K562 (cell line): ENCODE measurements around the gene PFKL. TPM values are rescaled to one million over a fixed set of nuclear protein-coding genes. Genes with fewer than 3 reads are reported as not detected.

Experiments used
- AFF4 ChIP-seq: sonication (generic); formaldehyde crosslinking; IDR thresholded peaks from 2 replicates; pipeline ENCODE4 v1.8.0; 2023; ENCODE audit warnings: mild to moderate bottlenecking, missing genetic modification reagents
- ELF4 ChIP-seq: fragments of 450-650 bp; formaldehyde crosslinking; IDR thresholded peaks from 2 replicates; pipeline ENCODE4 v1.4.0; 2022; ENCODE audit warnings: missing genetic modification characterization
- ETS2 ChIP-seq: IDR thresholded peaks from 2 replicates; pipeline ENCODE4 v1.6.1; 2016; ENCODE audit warnings: borderline replicate concordance, missing genetic modification characterization, mild to moderate bottlenecking, moderate library complexity, missing compliant biosample characterization; ENCODE audit not compliant: poor library complexity, severe bottlenecking
- ETV1 ChIP-seq: fragments of 450-650 bp; conservative IDR thresholded peaks from 2 replicates; pipeline ENCODE4 v1.6.1; 2016; ENCODE audit warnings: missing genetic modification characterization, control low read depth, low read depth, missing compliant biosample characterization
- GTF2B ChIP-seq: IDR thresholded peaks from 2 replicates; pipeline ENCODE4 v1.6.1; 2011; ENCODE audit not compliant: insufficient read length; ENCODE audit errors: extremely low read depth
- HOXB6 ChIP-seq: fragments of 250-450 bp; sonication (Bioruptor Pico); IDR thresholded peaks from 2 replicates; pipeline ENCODE4 v1.5.1; 2022; ENCODE audit warnings: mild to moderate bottlenecking, borderline replicate concordance
- KDM1A ChIP-seq, 2 experiments: fragments of 450-650 bp; IDR thresholded peaks; 2 replicates each; pipeline ENCODE4 v1.6.1; 2016; ENCODE audit warnings: mild to moderate bottlenecking in 2 of 2
- MECOM ChIP-seq: fragments of 250-450 bp; sonication (Bioruptor Pico); IDR thresholded peaks from 2 replicates; pipeline ENCODE4 v1.8.0; 2022; ENCODE audit warnings: inconsistent platforms
- OTX1 ChIP-seq: fragments of 450-650 bp; formaldehyde crosslinking; IDR thresholded peaks from 2 replicates; pipeline ENCODE4 v1.4.0; 2022; ENCODE audit warnings: mild to moderate bottlenecking
- PREB ChIP-seq: sonication (generic); formaldehyde crosslinking; IDR thresholded peaks from 2 replicates; pipeline ENCODE4 v1.8.1; 2023; ENCODE audit warnings: mild to moderate bottlenecking, missing genetic modification reagents
- PTTG1 ChIP-seq: fragments of 450-650 bp; IDR thresholded peaks from 2 replicates; pipeline ENCODE4 v1.6.1; 2016; ENCODE audit warnings: low read depth, mild to moderate bottlenecking, missing genetic modification characterization, missing compliant biosample characterization
- RAD21 ChIP-seq, 2 experiments: fragments of 250-450 bp in 1 of 2; fragments of 450-650 bp in 1 of 2; sonication (Bioruptor Pico) in 1 of 2; formaldehyde crosslinking in 1 of 2; IDR thresholded peaks in 1 of 2; conservative IDR thresholded peaks in 1 of 2; 2 replicates each; pipeline versions ENCODE4 v1.4.0 to v1.8.0; 2020 to 2022; ENCODE audit warnings: mild to moderate bottlenecking in 2 of 2, moderate library complexity in 1 of 2
- RBM17 ChIP-seq: fragments of 200-400 bp; formaldehyde crosslinking; IDR thresholded peaks from 2 replicates; pipeline ENCODE4 v1.6.1; 2017; ENCODE audit warnings: low read depth, mild to moderate bottlenecking, low read length, borderline replicate concordance
- RBM25 ChIP-seq: fragments of 200-400 bp; formaldehyde crosslinking; IDR thresholded peaks from 2 replicates; pipeline ENCODE4 v1.6.1; 2018; ENCODE audit warnings: low read length, low read depth, moderate library complexity; ENCODE audit not compliant: severe bottlenecking
- SMARCE1 ChIP-seq: fragments of 450-650 bp; IDR thresholded peaks from 2 replicates; pipeline ENCODE4 v1.7.1; 2016; ENCODE audit warnings: mild to moderate bottlenecking
- SNAPC5 ChIP-seq: fragments of 250-450 bp; sonication (Bioruptor Pico); IDR thresholded peaks from 2 replicates; pipeline ENCODE4 v1.8.0; 2021; ENCODE audit warnings: moderate library complexity, mild to moderate bottlenecking, inconsistent platforms
- ZBTB7A ChIP-seq: IDR thresholded peaks from 2 replicates; pipeline ENCODE4 v1.6.1; 2011; ENCODE audit warnings: low read depth, mild to moderate bottlenecking, low read length, moderate library complexity, borderline replicate concordance; ENCODE audit not compliant: control insufficient read depth
- ZNF444 ChIP-seq: fragments of 250-450 bp; sonication (Bioruptor Pico); IDR thresholded peaks from 2 replicates; pipeline ENCODE4 v1.4.0; 2020; ENCODE audit warnings: mild to moderate bottlenecking, moderate library complexity
- ZNF717 ChIP-seq: fragments of 250-450 bp; sonication (Bioruptor Pico); IDR thresholded peaks from 2 replicates; pipeline ENCODE4 v1.5.0; 2021
- ZNF740 ChIP-seq, 3 experiments: fragments of 200-800 bp in 1 of 3; sonication (Bioruptor generic) in 1 of 3; sonication (generic) in 1 of 3; formaldehyde crosslinking in 1 of 3; IDR thresholded peaks; 2 replicates each; pipeline versions ENCODE4 v1.6.1 to v1.8.0; 2016 to 2022; ENCODE audit warnings: mild to moderate bottlenecking in 2 of 3, missing compliant biosample characterization in 2 of 3, missing genetic modification characterization in 2 of 3, missing genetic modification reagents in 1 of 3
- polyA plus RNA-seq, 8 experiments: library from polyadenylated mRNA; depleted of rRNA in 4 of 8; stranded (reverse) in 5 of 8; unstranded in 3 of 8; fragments of >200 nt; fragmentation: Nextera tagmentation in 2 of 8; fragmentation: Illumina TruSeq in 1 of 8; extraction: Ambion mirVana in 2 of 8; extraction: Trizol in 1 of 8; gene quantifications; 2 replicates each; pipeline versions ENCODE4 v1.2.1 to v1.2.3, GENCODE V29; 2011 to 2014; ENCODE audit warnings: inconsistent platforms in 1 of 8, missing spikeins in 1 of 8
- total RNA-seq, 7 experiments: library from RNA; depleted of rRNA in 6 of 7; stranded (reverse); fragments of >200 nt in 6 of 7; fragmentation: Illumina TruSeq in 2 of 7; extraction: Trizol in 2 of 7; gene quantifications; 2 replicates each; pipeline versions ENCODE4 v1.2.1 to v1.2.3, GENCODE V29; 2011 to 2021; ENCODE audit warnings: low replicate concordance in 1 of 7

The PFKL gene
- total and polyA plus RNA-seq, 9 of the 15 experiments (the other 6 are each of a cell fraction or from before 2014, with no cell fraction given) = 1.1 to 124 (median 45.6) TPM

- TF ChIP-seq SNAPC5 (CRISPR knock-in tag) (no peak), ETV1 (tag) (no peak), RBM25 (no peak), GTF2B (no peak), ZNF717 (CRISPR knock-in tag) (no peak), PTTG1 (tag) (no peak), KDM1A (IDR thresholded peaks at IDR 0.05) (no peak), ZNF740 (CRISPR knock-in tag; IDR thresholded peaks at IDR 0.05) (peak; percentile 66; the same call in 1 of the 2 replicates), ZNF740 (tag; IDR thresholded peaks at IDR 0.05) (peak in 1 of 2 experiments; percentile 58; a peak in 1 of 4 replicates), ZNF444 (CRISPR knock-in tag) (peak; percentile 83), PREB (CRISPR knock-in tag) (no peak), SMARCE1 (0 out of 2 replicates have a peak, but pooled peaks have one; percentile 21), RAD21 (CRISPR knock-in tag; conservative IDR thresholded peaks at IDR 0.05 in 1 of 2, IDR thresholded peaks at IDR 0.05 in 1 of 2) (no peak), AFF4 (CRISPR knock-in tag) (no peak), ZBTB7A (0 out of 2 replicates have a peak, but pooled peaks have one; percentile 45), RBM17 (no peak), ETS2 (tag) (no peak), HOXB6 (no peak), OTX1 (CRISPR knock-in tag) (0 out of 2 replicates have a peak, but pooled peaks have one; percentile 39), MECOM (no peak), ELF4 (CRISPR knock-in tag) (0 out of 2 replicates have a peak, but pooled peaks have one; percentile 67)
Measured at GRCh38 chr21:44299458-44300261, at the start of gene PFKL (continued).
